OCI-LY3 (cell line): ENCODE results near the gene KYNU.

Experiments used
- EZH2phosphoT487 ChIP-seq: fragments of 200-600 bp; shearing (Covaris generic); IDR thresholded peaks from 2 replicates; pipeline ENCODE4 v1.6.1; 2018; ENCODE audit warnings: antibody characterized with exemption, mixed run types, low read depth
- TF ChIP-seq, protein P1 (sequence below): fragments of 200-600, 300-600 bp; sonication (generic); IDR thresholded peaks from 2 replicates; pipeline ENCODE4 v1.5.1; 2014; ENCODE audit warnings: antibody characterized with exemption, low read length, low read depth

DNA sequence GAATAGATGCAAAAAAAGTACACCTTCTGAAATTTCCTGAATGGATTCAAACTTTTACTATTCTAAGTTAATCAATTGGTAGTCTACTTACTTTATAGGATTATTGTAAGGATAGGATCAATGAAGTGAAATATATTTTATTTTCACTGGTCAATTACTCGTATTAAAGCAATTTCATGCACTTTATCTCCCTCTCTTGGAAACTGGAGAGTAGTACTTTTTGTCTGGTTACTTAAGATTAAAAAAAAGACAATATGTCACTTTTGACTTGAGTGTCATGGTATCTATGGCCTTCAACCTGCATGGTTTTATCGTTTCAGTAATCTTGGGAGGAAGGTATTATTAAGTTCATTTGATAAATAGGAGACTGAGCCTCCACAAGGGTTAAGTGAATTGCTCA, 1.0 kb upstream of the KYNU start:
- TF ChIP-seq, protein P1, sequence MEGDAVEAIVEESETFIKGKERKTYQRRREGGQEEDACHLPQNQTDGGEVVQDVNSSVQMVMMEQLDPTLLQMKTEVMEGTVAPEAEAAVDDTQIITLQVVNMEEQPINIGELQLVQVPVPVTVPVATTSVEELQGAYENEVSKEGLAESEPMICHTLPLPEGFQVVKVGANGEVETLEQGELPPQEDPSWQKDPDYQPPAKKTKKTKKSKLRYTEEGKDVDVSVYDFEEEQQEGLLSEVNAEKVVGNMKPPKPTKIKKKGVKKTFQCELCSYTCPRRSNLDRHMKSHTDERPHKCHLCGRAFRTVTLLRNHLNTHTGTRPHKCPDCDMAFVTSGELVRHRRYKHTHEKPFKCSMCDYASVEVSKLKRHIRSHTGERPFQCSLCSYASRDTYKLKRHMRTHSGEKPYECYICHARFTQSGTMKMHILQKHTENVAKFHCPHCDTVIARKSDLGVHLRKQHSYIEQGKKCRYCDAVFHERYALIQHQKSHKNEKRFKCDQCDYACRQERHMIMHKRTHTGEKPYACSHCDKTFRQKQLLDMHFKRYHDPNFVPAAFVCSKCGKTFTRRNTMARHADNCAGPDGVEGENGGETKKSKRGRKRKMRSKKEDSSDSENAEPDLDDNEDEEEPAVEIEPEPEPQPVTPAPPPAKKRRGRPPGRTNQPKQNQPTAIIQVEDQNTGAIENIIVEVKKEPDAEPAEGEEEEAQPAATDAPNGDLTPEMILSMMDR: no peak
- TF ChIP-seq EZH2phosphoT487: no peak
